ENCODE data around the gene SERPINF2.

DNA sequence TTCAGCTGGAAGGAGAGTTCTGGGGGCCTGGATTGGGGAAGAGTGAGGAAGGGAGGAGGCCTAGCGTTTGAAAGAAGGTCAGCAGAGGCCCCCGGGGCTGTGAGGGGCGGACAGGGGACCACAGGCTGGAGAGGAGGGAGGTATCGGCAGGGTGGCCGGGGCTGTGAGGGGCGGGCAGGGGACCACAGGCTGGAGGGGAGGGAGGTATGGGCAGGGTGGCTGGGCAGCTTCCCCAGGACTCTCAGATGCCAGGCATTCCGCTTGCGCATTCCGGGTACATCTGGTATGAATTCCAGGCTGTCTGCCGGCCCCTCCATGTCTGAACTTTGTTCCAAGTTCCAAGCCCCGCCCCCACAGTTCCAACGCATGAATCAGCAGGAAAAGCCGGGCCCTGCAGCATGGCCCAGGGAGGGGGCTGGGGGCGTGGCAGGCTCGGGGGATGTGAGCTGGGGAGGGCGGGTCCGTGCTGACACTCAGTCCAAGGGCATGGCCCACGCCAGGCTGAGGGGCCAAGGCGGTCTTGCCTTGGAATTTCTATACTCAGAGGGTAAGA is 28.2 kb upstream of the SERPINF2 start:
- TF ChIP-seq, protein P1, sequence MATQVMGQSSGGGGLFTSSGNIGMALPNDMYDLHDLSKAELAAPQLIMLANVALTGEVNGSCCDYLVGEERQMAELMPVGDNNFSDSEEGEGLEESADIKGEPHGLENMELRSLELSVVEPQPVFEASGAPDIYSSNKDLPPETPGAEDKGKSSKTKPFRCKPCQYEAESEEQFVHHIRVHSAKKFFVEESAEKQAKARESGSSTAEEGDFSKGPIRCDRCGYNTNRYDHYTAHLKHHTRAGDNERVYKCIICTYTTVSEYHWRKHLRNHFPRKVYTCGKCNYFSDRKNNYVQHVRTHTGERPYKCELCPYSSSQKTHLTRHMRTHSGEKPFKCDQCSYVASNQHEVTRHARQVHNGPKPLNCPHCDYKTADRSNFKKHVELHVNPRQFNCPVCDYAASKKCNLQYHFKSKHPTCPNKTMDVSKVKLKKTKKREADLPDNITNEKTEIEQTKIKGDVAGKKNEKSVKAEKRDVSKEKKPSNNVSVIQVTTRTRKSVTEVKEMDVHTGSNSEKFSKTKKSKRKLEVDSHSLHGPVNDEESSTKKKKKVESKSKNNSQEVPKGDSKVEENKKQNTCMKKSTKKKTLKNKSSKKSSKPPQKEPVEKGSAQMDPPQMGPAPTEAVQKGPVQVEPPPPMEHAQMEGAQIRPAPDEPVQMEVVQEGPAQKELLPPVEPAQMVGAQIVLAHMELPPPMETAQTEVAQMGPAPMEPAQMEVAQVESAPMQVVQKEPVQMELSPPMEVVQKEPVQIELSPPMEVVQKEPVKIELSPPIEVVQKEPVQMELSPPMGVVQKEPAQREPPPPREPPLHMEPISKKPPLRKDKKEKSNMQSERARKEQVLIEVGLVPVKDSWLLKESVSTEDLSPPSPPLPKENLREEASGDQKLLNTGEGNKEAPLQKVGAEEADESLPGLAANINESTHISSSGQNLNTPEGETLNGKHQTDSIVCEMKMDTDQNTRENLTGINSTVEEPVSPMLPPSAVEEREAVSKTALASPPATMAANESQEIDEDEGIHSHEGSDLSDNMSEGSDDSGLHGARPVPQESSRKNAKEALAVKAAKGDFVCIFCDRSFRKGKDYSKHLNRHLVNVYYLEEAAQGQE (IDR thresholded peaks at IDR 0.05; ENCODE audit: low read depth), result no peak
- TF ChIP-seq, protein P2, sequence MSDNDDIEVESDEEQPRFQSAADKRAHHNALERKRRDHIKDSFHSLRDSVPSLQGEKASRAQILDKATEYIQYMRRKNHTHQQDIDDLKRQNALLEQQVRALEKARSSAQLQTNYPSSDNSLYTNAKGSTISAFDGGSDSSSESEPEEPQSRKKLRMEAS (IDR thresholded peaks at IDR 0.05), result peak; percentile 69
- TF ChIP-seq EP300 (IDR thresholded peaks at IDR 0.05; ENCODE audit: borderline replicate concordance), result peak; percentile 76
- no peak for TF ChIP-seq CREB1 (IDR thresholded peaks at IDR 0.05; ENCODE audit: low read depth)
- TF ChIP-seq FOXM1 (IDR thresholded peaks at IDR 0.05; ENCODE audit: borderline replicate concordance, low read depth), result no peak
- peak; percentile 13; the same call in 1 of the 2 replicates for TF ChIP-seq YY1 (IDR thresholded peaks at IDR 0.05; ENCODE audit: low read depth)
- no peak for TF ChIP-seq TAF1 (IDR thresholded peaks at IDR 0.05; ENCODE audit: low read depth)
- TF ChIP-seq TEAD4 (IDR thresholded peaks at IDR 0.05), result peak; percentile 100
- peak; percentile 79 for TF ChIP-seq NFIC (IDR thresholded peaks at IDR 0.05)
- TF ChIP-seq EGR1 (IDR thresholded peaks at IDR 0.05), result no peak
- TF ChIP-seq TCF12 (IDR thresholded peaks at IDR 0.05; ENCODE audit: low read depth), result peak; percentile 88
- TF ChIP-seq CEBPB (IDR thresholded peaks at IDR 0.05), result no peak
- TF ChIP-seq RAD21 (IDR thresholded peaks at IDR 0.05; ENCODE audit: low read depth), result no peak

Data from Ishikawa (cell line).